WERI-Rb-1 (cell line): Measurements from ENCODE around the gene HSPE1.

Experiments used
- DNase-seq: peaks from one replicate; pipeline ENCODE4 v3.0.0-alpha.2; 2020
- H3K27ac ChIP-seq: fragments of 250-450 bp; sonication (Bioruptor Pico); 2 replicates; pipeline ENCODE4 v1.5.1; 2020; ENCODE audit warnings: mild to moderate bottlenecking, moderate library complexity
- H3K27me3 ChIP-seq: fragments of 250-450 bp; sonication (Bioruptor Pico); 2 replicates; pipeline ENCODE4 v1.5.1; 2021; ENCODE audit warnings: mild to moderate bottlenecking, low read depth, moderate library complexity; ENCODE audit not compliant: insufficient read depth, severe bottlenecking
- H3K36me3 ChIP-seq: fragments of 250-450 bp; sonication (Bioruptor Pico); 2 replicates; pipeline ENCODE4 v1.5.1; 2020; ENCODE audit warnings: mild to moderate bottlenecking, moderate library complexity
- H3K4me3 ChIP-seq: 2 replicates; pipeline ENCODE4 v1.5.1; 2011; ENCODE audit warnings: low read depth, mild to moderate bottlenecking, control low read depth, low read length
- H3K9me3 ChIP-seq: fragments of 250-450 bp; sonication (Bioruptor Pico); 2 replicates; pipeline ENCODE4 v1.5.1; 2021; ENCODE audit warnings: mild to moderate bottlenecking, moderate library complexity; ENCODE audit not compliant: severe bottlenecking
- CTCF ChIP-seq: IDR thresholded peaks from 2 replicates; pipeline ENCODE4 v1.5.1; 2011; ENCODE audit warnings: low read depth, mild to moderate bottlenecking, control low read depth, inconsistent platforms, low read length

HSPE1 gene

GRCh38 chr2:197513915-197514314 is 13.7 kb downstream of the HSPE1 start:
- peaks cover 7% of the 10 kb centered on the region for H3K36me3 ChIP-seq
- no peak for DNase-seq
- H3K9me3 ChIP-seq: no peaks in the 10 kb centered on the region
- peak overlapping the region; percentile 93 for H3K27ac ChIP-seq
- H3K27me3 ChIP-seq: no peaks in the 10 kb centered on the region
- no peak for TF ChIP-seq CTCF
- no peak overlapping the region for H3K4me3 ChIP-seq

GRCh38 chr2:197514754-197515153 is 14.6 kb downstream of the HSPE1 start:
- Histone ChIP-seq H3K9me3 (no peaks in the 10 kb centered on the region), H3K27ac (peak overlapping the region; percentile 93), H3K36me3 (peaks cover 7% of the 10 kb centered on the region), H3K4me3 (peak overlapping the region; percentile 65), H3K27me3 (no peaks in the 10 kb centered on the region)
- no peak for DNase-seq
- no peak for TF ChIP-seq CTCF

DNA sequence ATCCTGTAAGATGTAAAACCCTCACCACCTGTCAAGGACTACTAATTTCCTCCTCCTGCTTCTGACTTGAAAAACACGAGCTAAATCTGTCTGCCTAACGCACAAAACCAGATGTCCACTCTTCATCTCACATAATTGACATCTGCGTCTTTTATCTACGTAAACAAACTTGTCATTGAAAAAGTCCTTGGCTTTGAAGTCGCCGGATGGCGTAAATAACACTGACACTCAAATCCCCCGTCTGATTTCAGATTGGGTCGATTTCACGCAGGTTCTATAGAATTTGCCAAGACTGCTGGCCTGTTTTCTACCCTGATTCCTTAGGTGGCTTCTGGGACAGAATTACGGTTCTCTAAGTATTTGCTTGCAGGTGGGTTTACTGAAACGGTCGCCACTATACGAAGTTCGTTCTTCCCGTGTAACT is 15.1 kb downstream of the HSPE1 start:
- Histone ChIP-seq H3K4me3 (peak overlapping the region; percentile 65), H3K27ac (peak overlapping the region; percentile 93), H3K36me3 (peaks cover 8% of the 10 kb centered on the region), H3K27me3 (no peaks in the 10 kb centered on the region), H3K9me3 (no peaks in the 10 kb centered on the region)
- peak; percentile 20 for DNase-seq
- TF ChIP-seq CTCF: no peak

GRCh38 chr2:197515739-197516392 is 15.7 kb downstream of the HSPE1 start, which contains the start of gene MOB4:
TSS of gene MOB4 (plus strand) at chr2:197516066. CDS start at chr2:197516087, 21 bp downstream.
- Histone ChIP-seq H3K9me3 (no peaks in the 10 kb centered on the region), H3K4me3 (peak within 1 kb of the TSS; percentile 65), H3K27ac (peak within 1 kb of the TSS; percentile 93), H3K36me3 (peaks cover 8% of the 10 kb centered on the region), H3K27me3 (no peaks in the 10 kb centered on the region)
- TF ChIP-seq CTCF: no peak
- DNase-seq: peak; percentile 96

GRCh38 chr2:197516393-197516761 is 16.2 kb downstream of the HSPE1 start:
- no peak for DNase-seq
- H3K27ac ChIP-seq: peak overlapping the region; percentile 93
- H3K27me3 ChIP-seq: no peaks in the 10 kb centered on the region
- TF ChIP-seq CTCF: no peak
- peak overlapping the region; percentile 65 for H3K4me3 ChIP-seq
- H3K36me3 ChIP-seq: peaks cover 8% of the 10 kb centered on the region
- no peaks in the 10 kb centered on the region for H3K9me3 ChIP-seq

DNA sequence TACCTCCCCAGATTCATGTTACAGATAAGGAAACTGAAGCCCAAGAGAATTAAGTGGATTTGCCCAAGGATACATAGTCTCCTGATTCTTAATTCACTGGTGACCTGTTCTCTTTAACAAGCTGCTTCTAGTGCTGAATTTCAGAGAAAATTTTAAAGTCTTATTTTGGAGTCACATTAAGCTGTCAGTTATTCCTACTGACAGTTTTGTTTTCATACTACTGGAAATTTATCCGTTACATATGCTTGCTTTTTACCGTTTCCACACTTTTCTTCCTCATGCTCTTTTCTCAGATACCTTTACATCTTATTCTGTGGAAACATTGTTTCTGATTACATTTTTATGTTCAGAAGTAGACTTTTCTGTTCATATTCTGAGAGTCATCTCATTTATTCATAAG is 17.0 kb downstream of the HSPE1 start:
- peak overlapping the region; percentile 65 for H3K4me3 ChIP-seq

More for the DNA sequence above, 17.0 kb downstream of the HSPE1 start:
- Histone ChIP-seq H3K36me3 (peaks cover 8% of the 10 kb centered on the region), H3K27ac (no peak overlapping the region), H3K27me3 (no peaks in the 10 kb centered on the region), H3K9me3 (no peaks in the 10 kb centered on the region)
- DNase-seq: no peak
- no peak for TF ChIP-seq CTCF
